Neutrophil (primary cell): ENCODE measurements around the gene ACTN3.

ENCODE experiments used
- H3K27ac ChIP-seq: fragments of 200-600 bp; sonication (generic); 2 replicates; pipeline ENCODE4 v1.5.1; 2016; ENCODE audit warnings: mild to moderate bottlenecking, moderate library complexity
- H3K27me3 ChIP-seq: fragments of 200-600 bp; sonication (generic); 2 replicates; pipeline ENCODE4 v1.6.0; 2016; ENCODE audit warnings: mild to moderate bottlenecking
- H3K36me3 ChIP-seq: fragments of 200-600 bp; sonication (generic); 2 replicates; pipeline ENCODE4 v1.5.1; 2017
- H3K4me1 ChIP-seq, 2 experiments: fragments of 200-600 bp in 1 of 2; sonication (generic) in 1 of 2; 1 replicate in 1 of 2; 2 replicates in 1 of 2; pipeline versions ENCODE4 v1.5.1 to v1.6.1; 2013 to 2016; ENCODE audit warnings: low read depth in 1 of 2, low read length in 1 of 2, mild to moderate bottlenecking in 1 of 2, moderate library complexity in 1 of 2; ENCODE audit not compliant: control insufficient read depth in 1 of 2, insufficient read depth in 1 of 2
- H3K4me3 ChIP-seq, 2 experiments: fragments of 200-600 bp in 1 of 2; sonication (generic) in 1 of 2; 1 replicate in 1 of 2; 2 replicates in 1 of 2; pipeline ENCODE4 v1.5.1; 2013 to 2016; ENCODE audit warnings: low read depth in 1 of 2, low read length in 1 of 2, mild to moderate bottlenecking in 1 of 2, moderate library complexity in 1 of 2
- H3K9me3 ChIP-seq: fragments of 200-600 bp; sonication (generic); 2 replicates; pipeline ENCODE4 v1.5.1; 2016
- CTCF ChIP-seq: fragments of 200-600 bp; sonication (generic); IDR thresholded peaks from 2 replicates; pipeline ENCODE4 v1.5.1; 2016; ENCODE audit warnings: antibody characterized with exemption

ACTN3 gene

GRCh38 chr11:66559142-66559865 is 12.6 kb downstream of the ACTN3 start:
- no peak for TF ChIP-seq CTCF
- H3K27ac ChIP-seq, result no peak overlapping the region
- H3K4me1 ChIP-seq, result no peaks in the 10 kb centered on the region
- H3K36me3 ChIP-seq, result no peaks in the 10 kb centered on the region
- H3K9me3 ChIP-seq, result no peaks in the 10 kb centered on the region
- H3K27me3 ChIP-seq, result peaks cover 49% of the 10 kb centered on the region
- no peak overlapping the region for H3K4me3 ChIP-seq

GRCh38 chr11:66559866-66560676 is 13.4 kb downstream of the ACTN3 start:
- no peaks in the 10 kb centered on the region for H3K36me3 ChIP-seq
- no peaks in the 10 kb centered on the region for H3K9me3 ChIP-seq
- no peak for TF ChIP-seq CTCF
- peaks cover 49% of the 10 kb centered on the region for H3K27me3 ChIP-seq
- no peak overlapping the region for H3K27ac ChIP-seq
- H3K4me1 ChIP-seq, result no peaks in the 10 kb centered on the region
- no peak overlapping the region for H3K4me3 ChIP-seq

- Histone ChIP-seq H3K9me3 (no peaks in the 10 kb centered on the region), H3K4me3 (no peak overlapping the region), H3K36me3 (no peaks in the 10 kb centered on the region), H3K27ac (no peak overlapping the region), H3K27me3 (peaks cover 55% of the 10 kb centered on the region), H3K4me1 (no peaks in the 10 kb centered on the region)
- no peak for TF ChIP-seq CTCF
These were observed 14.7 kb downstream of the ACTN3 start for GRCh38 chr11:66561178-66561974.

- Histone ChIP-seq H3K27ac (no peak overlapping the region), H3K4me1 (no peaks in the 10 kb centered on the region), H3K9me3 (no peaks in the 10 kb centered on the region), H3K27me3 (peaks cover 59% of the 10 kb centered on the region), H3K36me3 (no peaks in the 10 kb centered on the region), H3K4me3 (no peak overlapping the region)
- no peak for TF ChIP-seq CTCF
These were observed 15.2 kb downstream of the ACTN3 start for GRCh38 chr11:66561975-66562248.

GRCh38 chr11:66562275-66562674 is 15.6 kb downstream of the ACTN3 start:
- no peaks in the 10 kb centered on the region for H3K36me3 ChIP-seq
- no peaks in the 10 kb centered on the region for H3K4me1 ChIP-seq
- H3K9me3 ChIP-seq, result no peaks in the 10 kb centered on the region
- no peak overlapping the region for H3K27ac ChIP-seq
- no peak overlapping the region for H3K4me3 ChIP-seq
- TF ChIP-seq CTCF, result no peak
- peaks cover 59% of the 10 kb centered on the region for H3K27me3 ChIP-seq
